ENCODE measurements around the gene SBK1. TPM values are rescaled to one million over a fixed set of nuclear protein-coding genes. Genes with fewer than 3 reads are reported as not detected.

Gene SBK1
- total RNA-seq, 4 donors from 2014 or later: 1.3 to 2.7 (median 1.8) TPM

DNA sequence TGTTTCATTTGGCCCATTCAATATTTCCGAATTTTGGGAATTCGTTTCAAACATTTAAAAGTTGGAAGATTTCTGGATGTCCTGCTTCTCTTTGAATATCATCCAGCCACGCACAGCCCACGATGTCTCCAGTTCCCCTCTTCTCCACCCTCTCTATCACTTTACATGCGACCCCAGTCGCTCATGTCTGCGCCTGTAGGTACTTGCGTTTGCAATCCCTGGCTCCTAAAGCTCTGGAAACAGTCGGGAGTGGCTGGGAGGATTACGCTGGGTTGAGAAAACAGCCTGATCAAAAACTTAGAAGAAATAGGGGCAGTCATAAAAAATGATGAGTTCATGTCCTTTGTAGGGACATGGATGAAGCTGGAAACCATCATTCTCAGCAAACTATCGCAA, 1.5 kb upstream of the SBK1 start:
- no peak overlapping the region for H3K4me3 ChIP-seq (ENCODE audit: low read depth, poor library complexity, severe bottlenecking)
- intact Hi-C loops (cut with DNase I; ENCODE audit: low total_unique reads): no loop called here
- TF ChIP-seq, protein P1, sequence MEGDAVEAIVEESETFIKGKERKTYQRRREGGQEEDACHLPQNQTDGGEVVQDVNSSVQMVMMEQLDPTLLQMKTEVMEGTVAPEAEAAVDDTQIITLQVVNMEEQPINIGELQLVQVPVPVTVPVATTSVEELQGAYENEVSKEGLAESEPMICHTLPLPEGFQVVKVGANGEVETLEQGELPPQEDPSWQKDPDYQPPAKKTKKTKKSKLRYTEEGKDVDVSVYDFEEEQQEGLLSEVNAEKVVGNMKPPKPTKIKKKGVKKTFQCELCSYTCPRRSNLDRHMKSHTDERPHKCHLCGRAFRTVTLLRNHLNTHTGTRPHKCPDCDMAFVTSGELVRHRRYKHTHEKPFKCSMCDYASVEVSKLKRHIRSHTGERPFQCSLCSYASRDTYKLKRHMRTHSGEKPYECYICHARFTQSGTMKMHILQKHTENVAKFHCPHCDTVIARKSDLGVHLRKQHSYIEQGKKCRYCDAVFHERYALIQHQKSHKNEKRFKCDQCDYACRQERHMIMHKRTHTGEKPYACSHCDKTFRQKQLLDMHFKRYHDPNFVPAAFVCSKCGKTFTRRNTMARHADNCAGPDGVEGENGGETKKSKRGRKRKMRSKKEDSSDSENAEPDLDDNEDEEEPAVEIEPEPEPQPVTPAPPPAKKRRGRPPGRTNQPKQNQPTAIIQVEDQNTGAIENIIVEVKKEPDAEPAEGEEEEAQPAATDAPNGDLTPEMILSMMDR (IDR thresholded peaks at IDR 0.05): no peak
- no peak for TF ChIP-seq POLR2A (IDR thresholded peaks at IDR 0.05)
- DNase-seq (ENCODE audit: low spot score in 2 of 2): no peak
- WGBS, 2 donors: 54 to 60% methylated on average over 11 of the region's 11 CpGs

DNA sequence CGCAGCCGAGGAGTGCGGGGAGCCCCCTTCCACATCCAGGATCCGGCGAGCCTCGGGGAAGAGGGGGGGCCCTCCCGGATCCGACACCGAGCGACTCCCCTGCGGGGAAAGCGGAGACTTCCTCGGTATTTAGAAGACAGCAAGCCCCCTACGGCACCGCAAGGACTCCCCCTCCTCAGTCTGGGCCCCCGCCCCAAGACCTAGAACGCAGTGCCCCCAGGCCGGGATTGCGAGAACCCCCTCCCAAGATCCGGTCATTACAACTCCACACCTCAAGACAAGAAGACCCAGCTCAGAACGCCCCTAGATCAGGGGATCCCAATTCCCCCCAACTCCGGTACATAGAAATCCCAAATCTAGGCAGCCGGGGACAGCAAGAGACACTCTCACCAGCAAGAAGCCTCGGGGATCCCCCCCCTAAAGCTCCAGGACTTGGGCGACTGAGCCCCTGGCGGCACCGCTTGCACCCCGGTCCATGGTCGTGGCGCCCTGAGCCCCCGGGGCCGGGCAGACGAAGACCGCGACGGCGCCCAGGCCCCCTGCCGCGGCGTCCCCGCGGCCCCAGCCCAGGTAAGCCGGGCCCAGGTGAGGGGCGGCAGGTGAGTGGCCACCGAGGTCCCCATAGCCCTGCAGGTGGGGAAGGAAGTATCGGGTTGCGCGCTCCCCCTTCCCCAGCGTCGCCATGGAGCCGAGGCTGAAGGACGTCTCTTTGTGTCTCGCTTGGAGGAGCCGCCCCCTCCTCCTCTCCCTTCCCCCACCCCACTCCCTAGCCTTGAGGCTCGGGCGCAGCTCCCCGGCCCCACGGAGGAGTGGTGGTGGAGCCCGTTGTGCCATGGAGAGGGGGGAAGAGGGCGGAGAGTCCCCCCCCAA, 641 bp downstream of the SBK1 start:
- intact Hi-C loops (cut with DNase I; ENCODE audit: low total_unique reads): no loop called here
- DNase-seq (ENCODE audit: low spot score in 2 of 2): no peak
- TF ChIP-seq, protein P1 (IDR thresholded peaks at IDR 0.05): no peak
- no peak for TF ChIP-seq POLR2A (IDR thresholded peaks at IDR 0.05)
- WGBS, 2 donors: 1% methylated on average over 20 to 40 of the region's 60 CpGs
- peak overlapping the region; percentile 13 for H3K4me3 ChIP-seq (ENCODE audit: low read depth, poor library complexity, severe bottlenecking)

DNA sequence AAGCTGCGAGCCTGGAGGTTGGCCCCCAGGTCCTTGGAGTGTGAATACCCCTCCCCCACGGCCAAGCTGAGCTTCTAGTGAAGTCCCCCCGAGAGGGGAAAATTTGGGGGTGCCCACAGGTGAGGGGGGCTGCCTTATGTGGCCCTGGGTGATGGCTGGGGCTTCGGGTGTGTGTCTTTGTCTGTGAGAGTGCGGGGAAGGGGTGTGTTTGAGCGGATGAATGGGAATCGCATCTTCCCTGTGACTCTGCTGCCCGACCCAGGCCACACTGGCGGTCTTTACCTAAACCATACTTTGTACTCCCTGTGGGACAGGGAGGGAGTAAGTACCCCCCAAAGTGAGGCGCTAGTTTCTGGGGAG, 1.3 kb downstream of the SBK1 start:
- no peak for TF ChIP-seq POLR2A (IDR thresholded peaks at IDR 0.05)
- TF ChIP-seq, protein P1 (IDR thresholded peaks at IDR 0.05): no peak
- 21 to 22% methylated on average over 9 to 10 of the region's 10 CpGs for WGBS, 2 donors
- peak overlapping the region; percentile 13 for H3K4me3 ChIP-seq (ENCODE audit: low read depth, poor library complexity, severe bottlenecking)
- no peak for DNase-seq (ENCODE audit: low spot score in 2 of 2)
- intact Hi-C loops (cut with DNase I; ENCODE audit: low total_unique reads): no loop called here

GRCh38 chr16:28294201-28294600, 1.9 kb downstream of the SBK1 start:
- H3K4me3 ChIP-seq (ENCODE audit: low read depth, poor library complexity, severe bottlenecking): no peak overlapping the region
- TF ChIP-seq POLR2A (IDR thresholded peaks at IDR 0.05): no peak
- TF ChIP-seq, protein P1 (IDR thresholded peaks at IDR 0.05): no peak
- no peak for DNase-seq (ENCODE audit: low spot score in 2 of 2)
- intact Hi-C loops (cut with DNase I; ENCODE audit: low total_unique reads): no loop called here
- WGBS, 2 donors: 84 to 88% methylated on average over 6 of the region's 6 CpGs

GRCh38 chr16:28295276-28295675, 3.0 kb downstream of the SBK1 start:
- WGBS, 2 donors: 50 to 55% methylated on average over 11 of the region's 11 CpGs
- intact Hi-C loops (cut with DNase I; ENCODE audit: low total_unique reads): no loop called here

More at GRCh38 chr16:28295276-28295675, 3.0 kb downstream of the SBK1 start:
- no peak for TF ChIP-seq POLR2A (IDR thresholded peaks at IDR 0.05)
- TF ChIP-seq, protein P1 (IDR thresholded peaks at IDR 0.05): no peak
- no peak overlapping the region for H3K4me3 ChIP-seq (ENCODE audit: low read depth, poor library complexity, severe bottlenecking)
- DNase-seq (ENCODE audit: low spot score in 2 of 2): no peak

Data from lower leg skin (tissue), 4 donors.